HG03025 (cell line): ENCODE data around the gene LOXL4.

Experiments used
- ATAC-seq: cut with Tn5 transposase; IDR thresholded peaks from one replicate; pipeline ENCODE4 v1.9.1; 2021; ENCODE audit warnings: mild to moderate bottlenecking, moderate library complexity; ENCODE audit not compliant: unreplicated experiment, low FRiP score

LOXL4 gene

GRCh38 chr10:98265403-98266378 lies 2.3 kb downstream of the LOXL4 start:
- ATAC-seq: no peak

GRCh38 chr10:98264378-98265065 lies 3.5 kb downstream of the LOXL4 start:
- ATAC-seq: no peak

GRCh38 chr10:98263088-98263487 lies 4.9 kb downstream of the LOXL4 start:
- no peak for ATAC-seq

DNA sequence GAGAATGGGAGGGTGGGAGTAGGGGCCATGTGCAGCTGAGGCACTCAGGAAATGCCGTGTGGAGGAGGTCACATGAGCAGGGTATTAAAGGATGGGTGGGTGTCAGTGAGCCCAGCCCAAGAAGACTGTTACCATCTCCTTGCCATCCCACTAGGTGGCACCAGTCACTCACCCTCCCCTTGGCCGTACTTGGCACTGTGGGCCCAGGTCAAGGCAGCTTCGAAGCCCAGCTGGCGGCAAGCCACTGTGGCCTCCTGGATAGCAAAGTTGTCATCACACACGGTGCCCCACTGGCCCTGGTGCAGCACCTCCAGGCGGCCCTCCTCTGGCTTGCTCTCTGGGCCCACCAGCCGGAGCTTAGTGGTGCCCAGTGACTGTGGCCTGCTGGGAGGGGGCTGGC lies 5.4 kb downstream of the LOXL4 start:
- ATAC-seq: no peak

- ATAC-seq: no peak
These were observed 6.3 kb downstream of the LOXL4 start for GRCh38 chr10:98261436-98262277.

- no peak for ATAC-seq
These were observed 7.2 kb downstream of the LOXL4 start for GRCh38 chr10:98260752-98261151.

DNA sequence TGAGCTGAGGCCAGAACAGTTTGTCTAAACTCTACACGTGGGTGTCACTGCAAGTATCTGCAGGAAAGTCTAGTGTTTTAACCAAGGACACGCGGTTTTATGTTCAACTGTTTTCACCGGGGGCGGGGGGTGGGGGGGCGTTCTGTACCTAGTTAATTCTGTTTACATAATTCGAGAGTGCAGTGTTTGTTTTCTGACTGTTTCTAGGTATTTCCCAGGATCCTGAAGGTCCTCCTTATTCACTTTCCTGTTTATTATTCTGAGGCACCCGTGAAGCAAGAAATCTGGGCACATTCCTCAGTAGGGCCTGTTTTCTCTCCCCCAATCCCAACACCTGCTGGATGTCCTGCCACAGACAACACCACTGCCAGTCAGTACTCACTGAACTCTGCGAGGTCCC lies 7.6 kb downstream of the LOXL4 start:
- no peak for ATAC-seq

DNA sequence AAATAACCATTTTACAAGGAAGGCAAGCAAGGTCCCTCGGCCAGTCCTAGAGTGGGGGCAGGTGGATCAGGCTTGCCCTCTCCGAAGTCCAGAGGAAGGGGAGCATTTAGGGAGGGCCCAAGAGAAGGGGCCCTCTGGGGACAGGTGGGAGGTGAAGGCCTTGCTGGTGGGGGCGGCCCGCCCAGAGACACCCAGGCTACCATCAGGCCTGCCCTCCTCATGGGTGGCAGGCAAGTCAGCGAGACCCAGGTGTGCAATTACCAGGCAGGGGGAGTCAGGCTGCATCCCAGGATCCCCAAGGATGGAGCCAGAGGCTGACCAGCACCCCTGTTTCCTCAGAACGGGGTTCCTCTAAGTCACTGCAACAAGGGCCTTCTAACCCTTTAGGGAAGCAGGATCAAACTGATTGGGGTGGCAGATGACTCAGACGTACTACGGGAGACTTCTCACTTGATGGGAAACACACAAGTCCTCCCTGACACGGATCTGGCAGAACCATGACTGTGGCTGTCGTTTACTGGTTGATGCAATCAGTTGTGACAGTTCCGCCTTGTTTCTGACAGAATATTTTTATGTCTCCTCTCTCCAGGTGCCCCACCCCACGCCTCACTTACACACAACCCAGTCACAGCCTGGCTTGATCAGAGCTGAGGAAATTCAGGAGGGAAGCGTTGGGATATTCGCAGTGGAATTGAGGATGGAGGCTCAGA lies 8.2 kb downstream of the LOXL4 start:
- no peak for ATAC-seq

DNA sequence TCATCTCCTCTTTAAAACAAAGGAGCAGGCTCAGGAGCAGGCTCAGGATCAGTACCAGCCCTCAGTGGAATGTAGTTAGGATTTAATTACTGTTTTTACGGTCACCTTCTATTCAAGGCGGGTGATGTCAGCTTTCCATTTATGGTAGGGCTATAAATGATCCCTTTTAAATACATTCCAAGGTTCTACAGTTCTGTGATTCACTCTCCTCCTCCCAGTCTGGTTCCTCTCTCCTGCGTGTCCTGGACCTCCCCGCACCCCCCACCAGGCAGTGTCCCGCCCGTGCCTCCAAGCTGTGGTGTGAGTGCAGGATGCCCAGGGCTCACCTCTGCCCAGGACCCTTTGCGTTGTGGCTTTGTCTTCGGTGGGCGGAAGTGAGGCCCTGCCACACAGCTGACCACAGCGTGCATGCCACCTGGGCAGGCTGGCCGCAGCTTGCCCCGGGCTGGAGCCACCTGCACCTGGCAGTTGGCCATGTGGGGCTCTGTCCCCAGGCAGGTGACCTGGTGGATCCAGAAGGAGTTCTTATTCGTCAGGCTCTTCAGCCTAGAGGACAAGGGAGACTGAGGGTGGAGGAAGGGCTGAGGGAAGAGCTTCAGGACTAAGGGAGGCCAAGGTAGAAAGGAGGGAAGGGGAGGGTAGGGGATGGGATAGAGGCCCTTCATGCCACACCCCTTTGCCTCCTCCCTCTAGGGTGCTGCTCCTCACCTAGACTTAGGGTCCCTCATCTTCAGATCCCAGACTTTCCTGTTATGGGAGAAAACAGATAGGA lies 9.1 kb downstream of the LOXL4 start:
- ATAC-seq: no peak

GRCh38 chr10:98257961-98258360 lies 10.0 kb downstream of the LOXL4 start:
- no peak for ATAC-seq

- ATAC-seq: no peak
These were observed 10.8 kb downstream of the LOXL4 start for GRCh38 chr10:98257198-98257597.

- no peak for ATAC-seq
These were observed 11.3 kb downstream of the LOXL4 start for GRCh38 chr10:98256692-98257091.

DNA sequence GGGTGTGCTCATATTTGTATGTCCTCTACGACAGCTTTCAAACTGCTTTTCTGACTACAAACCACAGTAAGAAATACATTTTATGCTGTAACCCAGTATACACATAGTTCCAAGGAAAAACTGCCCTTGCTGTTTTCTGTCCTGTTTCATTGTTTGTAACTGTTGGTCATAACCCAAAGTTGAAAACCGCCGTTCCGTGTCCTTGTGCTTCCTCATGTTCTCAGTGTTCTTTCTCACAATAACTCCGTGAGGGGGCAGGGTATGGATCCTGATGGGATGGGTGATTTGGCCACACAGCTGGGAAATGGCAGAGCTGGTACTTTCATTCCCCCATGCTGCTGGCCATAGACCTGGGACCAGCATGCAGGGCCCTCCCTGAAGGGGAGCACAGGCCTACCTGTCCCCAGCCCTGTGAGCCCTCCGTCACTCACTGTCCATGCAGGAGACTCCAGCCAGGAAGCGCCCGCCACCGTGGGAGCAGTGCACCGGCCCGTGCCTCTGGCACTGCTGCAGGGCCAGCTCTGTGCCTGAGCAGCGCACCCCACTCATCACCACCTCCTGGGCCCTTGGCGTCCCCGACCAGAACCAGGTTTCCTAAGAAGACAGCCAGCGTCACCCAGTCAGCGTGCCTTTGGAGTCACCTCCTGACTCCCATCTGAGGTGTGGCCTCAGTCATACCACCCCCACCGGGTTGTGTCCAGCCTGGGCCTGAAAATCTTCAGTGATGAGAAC lies 12.7 kb downstream of the LOXL4 start:
- no peak for ATAC-seq

DNA sequence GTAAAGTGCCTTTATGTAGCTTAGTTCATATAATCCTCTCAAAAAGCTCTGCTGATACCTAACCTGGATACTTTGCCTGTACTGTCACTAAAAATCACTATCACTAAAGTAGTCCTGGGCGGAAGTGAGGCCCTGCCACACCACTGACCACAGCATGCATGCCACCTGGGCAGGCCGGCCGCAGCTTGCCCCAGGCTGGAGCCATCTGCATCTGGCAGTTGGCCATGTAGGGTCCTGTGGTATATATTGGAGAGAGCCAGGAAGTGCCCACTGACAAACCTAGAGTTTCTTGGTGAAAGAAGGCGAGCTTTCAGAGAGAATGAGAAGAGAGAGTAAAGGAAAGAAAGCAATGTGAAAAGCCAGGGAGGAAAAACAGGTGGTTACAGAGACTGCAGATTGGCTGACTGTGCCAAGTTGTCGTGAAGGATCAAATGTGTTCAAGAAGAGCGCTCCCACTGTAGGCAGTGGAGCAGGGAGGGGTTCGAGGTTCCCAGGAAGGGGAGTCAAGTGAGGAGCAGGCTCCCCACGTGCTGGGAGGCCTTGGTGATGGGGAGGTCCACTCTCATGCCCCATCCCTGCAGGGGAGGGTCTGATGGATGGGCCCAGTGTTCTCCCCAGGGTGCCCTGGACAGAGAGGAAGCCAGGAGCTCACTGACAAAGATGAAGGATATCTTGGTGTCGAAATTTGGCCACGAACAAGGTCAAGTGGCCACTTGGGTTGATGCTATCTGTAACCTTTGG lies 13.6 kb downstream of the LOXL4 start:
- ATAC-seq: no peak

DNA sequence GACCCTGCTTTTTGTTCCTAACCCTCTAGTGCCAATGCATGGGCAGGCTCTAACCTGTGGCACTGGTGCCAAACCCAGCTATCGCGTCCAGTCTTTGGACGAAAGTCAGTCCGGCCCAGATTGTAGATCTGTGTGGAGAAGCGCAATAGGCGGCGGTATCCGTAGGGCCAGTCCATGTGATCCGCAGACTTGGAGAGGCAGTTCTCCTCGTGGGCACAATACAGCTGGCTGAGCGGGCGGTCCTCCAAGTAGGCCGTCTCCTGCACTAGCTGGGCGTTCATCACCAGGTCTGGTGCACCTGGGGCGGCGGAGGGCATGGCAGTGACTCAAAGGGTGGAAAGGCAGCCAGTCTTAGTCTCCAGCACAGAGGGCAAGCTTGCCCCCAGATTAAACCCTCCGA lies 14.5 kb downstream of the LOXL4 start:
- no peak for ATAC-seq

DNA sequence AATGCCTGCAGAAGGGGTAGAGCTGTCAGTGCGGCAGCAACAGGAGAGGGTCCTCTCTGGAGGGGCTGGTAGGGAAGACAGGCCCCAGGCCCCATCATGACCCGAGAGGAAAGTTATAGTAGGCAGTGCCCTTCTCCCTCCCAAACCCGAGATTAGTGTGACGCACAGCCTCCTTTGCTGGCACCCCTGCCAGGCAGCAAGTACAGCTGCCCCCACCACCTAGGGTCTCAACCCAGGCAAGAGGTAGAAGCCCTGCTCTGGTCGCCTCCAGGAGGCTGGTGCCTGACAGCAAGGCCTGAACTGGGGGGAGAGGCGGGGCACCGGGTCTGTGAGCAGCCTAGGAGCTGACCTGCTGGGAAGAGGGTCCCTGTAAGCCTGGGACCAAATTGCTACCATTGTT lies 15.5 kb downstream of the LOXL4 start:
- no peak for ATAC-seq

DNA sequence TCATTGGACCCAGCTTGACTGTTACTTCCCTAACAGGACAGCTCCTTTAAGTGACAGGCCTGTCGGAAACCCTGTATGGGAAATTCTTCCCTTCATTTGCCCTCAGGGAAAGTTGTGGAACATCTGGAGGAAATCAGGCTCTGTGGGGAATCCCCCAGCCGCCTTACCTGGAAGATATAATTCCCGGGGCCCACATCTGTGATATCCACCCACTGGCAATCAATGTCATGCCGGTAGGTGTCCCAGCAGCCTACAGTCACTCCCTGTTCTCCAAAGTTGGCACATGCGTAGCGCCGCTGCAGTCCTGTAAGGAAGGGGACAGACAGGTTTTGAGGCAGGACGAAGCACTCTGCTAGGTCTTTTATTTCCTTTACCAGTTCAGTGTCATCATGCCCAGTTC lies 16.6 kb downstream of the LOXL4 start:
- ATAC-seq: no peak

DNA sequence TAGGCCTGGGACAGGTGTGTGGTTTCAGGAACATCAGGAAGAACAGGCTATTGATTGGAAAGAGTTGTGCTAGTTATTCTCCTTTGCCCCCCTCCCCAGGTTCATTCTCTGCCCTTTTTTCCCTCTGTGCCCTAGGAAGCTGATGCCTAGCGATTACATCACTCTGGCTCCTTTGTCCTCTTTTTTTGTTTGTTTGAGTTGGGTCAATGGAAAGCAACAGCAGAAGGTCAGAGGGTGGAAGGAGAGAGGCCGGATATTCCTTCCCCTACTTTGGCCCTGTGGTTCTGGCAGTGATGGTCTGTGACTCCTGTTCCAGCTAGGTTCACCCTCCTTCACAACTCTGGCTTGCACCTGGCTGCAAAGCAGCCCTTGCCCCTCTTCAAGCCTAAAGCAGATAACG lies 18.9 kb downstream of the LOXL4 start:
- no peak for ATAC-seq
